RCC 7860 (cell line): Measurements from ENCODE around the gene GBP2.
A peak's percentile ranks its signal among the peaks of the same experiment; 100 is the strongest.

ENCODE experiments used
- DNase-seq: peaks from one replicate; pipeline ENCODE4 v3.0.0-alpha.2; 2015; ENCODE audit warnings: low spot score
- FAIRE-seq: peaks from 2 replicates; lab custom pipeline; 2012; peaks lifted over from hg19 to GRCh38; lab: Jason Lieb, UNC

GBP2 gene

GRCh38 chr1:89068291-89068690 is 57.6 kb downstream of the GBP2 start:
- FAIRE-seq: no peak

GRCh38 chr1:89065079-89065868 is 60.6 kb downstream of the GBP2 start, which contains the start of gene GBP1:
Gene GBP1, minus strand, starts transcription at chr1:89065208. Its CDS starts 1,974 bp downstream, at chr1:89063234.
- FAIRE-seq: peak; percentile 85
- DNase-seq: peak; percentile 60

More at GRCh38 chr1:89068291-89068690, 57.6 kb downstream of the GBP2 start:
- DNase-seq: no peak

- FAIRE-seq: no peak
- no peak for DNase-seq
Observed at GRCh38 chr1:89064632-89065031, 61.3 kb downstream of the GBP2 start.

GRCh38 chr1:89063094-89063493 is 62.8 kb downstream of the GBP2 start:
- no peak for FAIRE-seq
- no peak for DNase-seq

GRCh38 chr1:89060091-89060490 is 65.8 kb downstream of the GBP2 start:
- no peak for FAIRE-seq
- DNase-seq: no peak
